K562 (cell line): ENCODE data around the gene FGF11.

Experiments
- CBFB ChIP-seq: sonication (generic); formaldehyde crosslinking; IDR thresholded peaks from 2 replicates; pipeline ENCODE4 v1.4.0; 2020; ENCODE audit warnings: mild to moderate bottlenecking, missing genetic modification reagents
- CC2D1A ChIP-seq: fragments of 450-650 bp; IDR thresholded peaks from 2 replicates; pipeline ENCODE4 v1.6.1; 2017; ENCODE audit warnings: mild to moderate bottlenecking
- POLR2A ChIP-seq: fragments of 450-650 bp; conservative IDR thresholded peaks from 2 replicates; pipeline ENCODE4 v1.6.1; 2016
- TF ChIP-seq, protein P1 (sequence below): sonication (generic); formaldehyde crosslinking; IDR thresholded peaks from 2 replicates; pipeline ENCODE4 v1.8.1; 2023; ENCODE audit warnings: mild to moderate bottlenecking, missing genetic modification reagents

DNA sequence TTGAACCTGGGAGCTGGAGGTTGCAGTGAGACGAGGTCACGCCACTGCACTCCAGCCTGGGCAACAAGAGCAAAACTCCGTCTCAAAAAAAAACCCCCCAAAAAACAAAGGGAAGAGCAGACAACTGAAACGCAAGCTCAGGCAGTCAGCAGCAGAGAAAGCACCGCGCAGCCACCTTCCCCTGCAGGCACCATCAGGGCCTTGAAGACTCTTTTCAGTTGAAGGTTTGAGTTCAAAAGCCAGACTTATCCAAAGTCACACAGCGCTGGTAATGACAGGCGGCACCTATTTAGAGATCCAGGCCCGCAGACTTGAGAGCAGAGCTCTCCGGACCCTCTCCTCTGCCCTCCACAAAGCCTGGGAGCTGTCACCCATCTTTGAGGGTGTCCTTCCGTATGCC is 29.0 kb downstream of the FGF11 start:
- TF ChIP-seq POLR2A (no peak), CC2D1A (no peak), CBFB (CRISPR knock-in tag) (no peak)
- TF ChIP-seq, protein P1, sequence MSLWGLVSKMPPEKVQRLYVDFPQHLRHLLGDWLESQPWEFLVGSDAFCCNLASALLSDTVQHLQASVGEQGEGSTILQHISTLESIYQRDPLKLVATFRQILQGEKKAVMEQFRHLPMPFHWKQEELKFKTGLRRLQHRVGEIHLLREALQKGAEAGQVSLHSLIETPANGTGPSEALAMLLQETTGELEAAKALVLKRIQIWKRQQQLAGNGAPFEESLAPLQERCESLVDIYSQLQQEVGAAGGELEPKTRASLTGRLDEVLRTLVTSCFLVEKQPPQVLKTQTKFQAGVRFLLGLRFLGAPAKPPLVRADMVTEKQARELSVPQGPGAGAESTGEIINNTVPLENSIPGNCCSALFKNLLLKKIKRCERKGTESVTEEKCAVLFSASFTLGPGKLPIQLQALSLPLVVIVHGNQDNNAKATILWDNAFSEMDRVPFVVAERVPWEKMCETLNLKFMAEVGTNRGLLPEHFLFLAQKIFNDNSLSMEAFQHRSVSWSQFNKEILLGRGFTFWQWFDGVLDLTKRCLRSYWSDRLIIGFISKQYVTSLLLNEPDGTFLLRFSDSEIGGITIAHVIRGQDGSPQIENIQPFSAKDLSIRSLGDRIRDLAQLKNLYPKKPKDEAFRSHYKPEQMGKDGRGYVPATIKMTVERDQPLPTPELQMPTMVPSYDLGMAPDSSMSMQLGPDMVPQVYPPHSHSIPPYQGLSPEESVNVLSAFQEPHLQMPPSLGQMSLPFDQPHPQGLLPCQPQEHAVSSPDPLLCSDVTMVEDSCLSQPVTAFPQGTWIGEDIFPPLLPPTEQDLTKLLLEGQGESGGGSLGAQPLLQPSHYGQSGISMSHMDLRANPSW (CRISPR knock-in tag): no peak
